HepG2 (cell line): ENCODE measurements around the gene FAM234B. TPM values are rescaled to one million over a fixed set of nuclear protein-coding genes. Genes with fewer than 3 reads are reported as not detected.
A peak's percentile ranks its signal among the peaks of the same experiment; 100 is the strongest.

ENCODE experiments used
- ATAC-seq: fragments of 200-7000 bp; cut with Tn5 transposase; 3 replicates; pipeline ENCODE4 v1.9.1; 2020; ENCODE audit warnings: mild to moderate bottlenecking, moderate library complexity
- BruUV-seq: library from RNA; stranded (reverse); fragments of 400-500 nt; replicated peaks from 2 replicates; lab custom pipeline; 2021; lab: Mats Ljungman, UMichigan
- CTCF ChIA-PET: fragments of 300-600 bp; formaldehyde crosslinking; extraction: SDS; loops from one replicate; lab custom pipeline; 2021; ENCODE audit warnings: low total read pairs, inconsistent platforms, low intra/inter-chr PET ratio; lab: Yijun Ruan, JAX
- POLR2A ChIA-PET: fragments of 350-600 bp; sonication (Branson Sonifier 250); formaldehyde crosslinking; loops from one replicate; lab custom pipeline; 2020; ENCODE audit warnings: antibody characterized with exemption, inconsistent platforms; lab: Yijun Ruan, JAX
- DNase-seq: peaks from one replicate; pipeline ENCODE4 v3.0.0-alpha.2; 2015; ENCODE audit warnings: low spot score
- FAIRE-seq: peaks from 3 replicates; lab custom pipeline; 2011; peaks lifted over from hg19 to GRCh38; lab: Jason Lieb, UNC
- H2AFZ ChIP-seq: one replicate; pipeline ENCODE4 v1.6.1; 2011; ENCODE audit warnings: low read length, inconsistent platforms
- H3K27ac ChIP-seq: fragments of 300-600 bp; 3 replicates; pipeline ENCODE4 v1.8.0; 2011; ENCODE audit warnings: mixed run types, mild to moderate bottlenecking, mixed read lengths, low read length, inconsistent platforms; ENCODE audit not compliant: insufficient read depth; ENCODE audit errors: extremely low read length
- H3K27me3 ChIP-seq, 2 experiments: fragments of 200-600 bp in 1 of 2; 2 replicates in 1 of 2; 3 replicates in 1 of 2; pipeline versions ENCODE4 v1.6.0 to v1.8.0; 2011; ENCODE audit warnings: low read length in 2 of 2, mild to moderate bottlenecking in 2 of 2, moderate library complexity in 2 of 2, inconsistent platforms in 1 of 2; ENCODE audit not compliant: insufficient read depth in 2 of 2, control insufficient read depth in 1 of 2
- H3K36me3 ChIP-seq, 2 experiments: fragments of 200-600 bp in 1 of 2; replicated peaks in 1 of 2; 2 replicates in 1 of 2; 3 replicates in 1 of 2; pipeline versions ENCODE4 v1.5.1 to v1.8.0; 2011; ENCODE audit warnings: low read length in 2 of 2, inconsistent platforms in 1 of 2; ENCODE audit not compliant: insufficient read depth in 2 of 2, control insufficient read depth in 1 of 2
- H3K4me1 ChIP-seq: 2 replicates; pipeline ENCODE4 v1.5.1; 2012; ENCODE audit warnings: low read length, inconsistent platforms; ENCODE audit not compliant: insufficient read depth
- H3K4me2 ChIP-seq: 2 replicates; pipeline ENCODE4 v1.6.0; 2011; ENCODE audit warnings: low read depth, low read length, inconsistent platforms
- H3K4me3 ChIP-seq, 3 experiments: fragments of 200-600 bp in 1 of 3; sonication (generic), shearing (Covaris generic) in 1 of 3; replicated peaks in 1 of 3; 2 replicates each; pipeline ENCODE4 v1.5.1; 2011 to 2016; ENCODE audit warnings: low read length in 3 of 3, inconsistent platforms in 2 of 3, low read depth in 2 of 3, mild to moderate bottlenecking in 2 of 3, control low read depth in 1 of 3, mixed read lengths in 1 of 3; ENCODE audit not compliant: insufficient read depth in 1 of 3
- H3K79me2 ChIP-seq: one replicate; pipeline ENCODE4 v1.6.1; 2011; ENCODE audit warnings: low read length, inconsistent platforms; ENCODE audit not compliant: insufficient read depth
- H3K9ac ChIP-seq: 2 replicates; pipeline ENCODE4 v1.6.0; 2011; ENCODE audit warnings: mild to moderate bottlenecking, low read depth, low read length, inconsistent platforms; ENCODE audit not compliant: insufficient read depth
- H3K9me3 ChIP-seq: 2 replicates; pipeline ENCODE4 v1.5.1; 2012; ENCODE audit warnings: mild to moderate bottlenecking, low read length
- H4K20me1 ChIP-seq: 2 replicates; pipeline ENCODE4 v1.6.0; 2011; ENCODE audit warnings: inconsistent platforms, mild to moderate bottlenecking, low read length, moderate library complexity; ENCODE audit not compliant: insufficient read depth
- CTCF ChIP-seq: sonication (generic); formaldehyde crosslinking; IDR thresholded peaks from 2 replicates; pipeline ENCODE4 v1.5.0; 2020; ENCODE audit warnings: mild to moderate bottlenecking, missing genetic modification reagents, moderate library complexity
- NAIF1 ChIP-seq: sonication (generic); formaldehyde crosslinking; IDR thresholded peaks from 2 replicates; pipeline ENCODE4 v1.5.0; 2020; ENCODE audit warnings: mild to moderate bottlenecking, missing genetic modification reagents, borderline replicate concordance
- SMAD1 ChIP-seq: sonication (generic); formaldehyde crosslinking; IDR thresholded peaks from 2 replicates; pipeline ENCODE4 v1.4.0; 2020; ENCODE audit warnings: missing genetic modification reagents, low read depth, mild to moderate bottlenecking, borderline replicate concordance
- SMC3 ChIP-seq: IDR thresholded peaks from 2 replicates; pipeline ENCODE4 v1.6.1; 2011; ENCODE audit warnings: low read length, improper control_type of control experiment
- STAG1 ChIP-seq: sonication (generic); formaldehyde crosslinking; IDR thresholded peaks from 2 replicates; pipeline ENCODE4 v1.4.0; 2020; ENCODE audit warnings: missing genetic modification reagents
- TBX2 ChIP-seq: sonication (generic); formaldehyde crosslinking; IDR thresholded peaks from 2 replicates; pipeline ENCODE4 v1.5.0; 2020; ENCODE audit warnings: missing genetic modification reagents, mild to moderate bottlenecking, borderline replicate concordance
- TCF12 ChIP-seq, 2 experiments: fragments of 450-650 bp in 1 of 2; sonication (generic) in 1 of 2; formaldehyde crosslinking in 1 of 2; IDR thresholded peaks; 2 replicates each; pipeline versions ENCODE4 v1.6.1 to v1.8.0; 2017 to 2022; ENCODE audit warnings: antibody characterized with exemption in 1 of 2, mild to moderate bottlenecking in 1 of 2, missing genetic modification reagents in 1 of 2, moderate library complexity in 1 of 2
- ZBTB20 ChIP-seq: sonication (generic); formaldehyde crosslinking; IDR thresholded peaks from 2 replicates; pipeline ENCODE4 v1.8.1; 2023; ENCODE audit warnings: missing genetic modification reagents, low read depth, mild to moderate bottlenecking, borderline replicate concordance
- ZNF124 ChIP-seq: sonication (generic); formaldehyde crosslinking; IDR thresholded peaks from 2 replicates; pipeline ENCODE4 v1.4.0; 2020; ENCODE audit warnings: missing genetic modification reagents
- ZNF33A ChIP-seq: sonication (generic); formaldehyde crosslinking; IDR thresholded peaks from 2 replicates; pipeline ENCODE4 v1.5.1; 2020; ENCODE audit warnings: missing genetic modification reagents, mild to moderate bottlenecking, moderate library complexity, borderline replicate concordance
- WGBS: methylation state at CpG from one replicate; pipeline ENCODE4 v1.1.6; 2017; ENCODE audit warnings: low lambda C conversion rate; 5-methylcytosine and 5-hydroxymethylcytosine counted together
- in situ Hi-C: cut with HindIII; loops from 2 replicates; pipeline ENCODE4 v1.10.0; 2017; ENCODE audit warnings: low pct_unique_long_range_greater_than_20kb; ENCODE audit not compliant: extremely low pct_ligation_motif_present
- intact Hi-C: fragments of 100-400 bp; cut with micrococcal nuclease; formaldehyde crosslinking; loops from one replicate; pipeline ENCODE4 v1.10.0; 2022; ENCODE audit not compliant: unreplicated experiment
- polyA plus RNA-seq, 8 experiments: library from polyadenylated mRNA; depleted of rRNA in 3 of 8; stranded (reverse) in 7 of 8; unstranded in 1 of 8; fragments of >200 nt; fragmentation: Illumina TruSeq in 4 of 8; extraction: Trizol in 4 of 8; gene quantifications; 2 replicates each; pipeline versions ENCODE4 v1.2.1 to v1.2.3, GENCODE V29; 2011 to 2016; ENCODE audit warnings: low read depth in 4 of 8, missing spikeins in 1 of 8, mixed read lengths in 1 of 8; ENCODE audit not compliant: insufficient read depth in 1 of 8
- total RNA-seq, 5 experiments: library from RNA; depleted of rRNA; stranded (reverse); fragments of >200 nt; fragmentation: Illumina TruSeq; extraction: Trizol; gene quantifications; 2 replicates each; pipeline ENCODE4 v1.2.3, GENCODE V29; 2016; ENCODE audit warnings: low read depth in 1 of 5

FAM234B gene
- total and polyA plus RNA-seq, 2 of the 13 experiments (the other 11 are each of a cell fraction or from before 2014, with no cell fraction given) = 7.8 to 13.8 TPM

GRCh38 chr12:13022851-13023271, 21.3 kb upstream of the FAM234B start:
- intact Hi-C loops (no loop called here), in situ Hi-C loops (no loop called here)
- Histone ChIP-seq H2AFZ (no peak overlapping the region), H3K27me3 (no peaks in the 10 kb centered on the region), H3K9me3 (no peaks in the 10 kb centered on the region), H3K4me1 (no peaks in the 10 kb centered on the region), H3K27ac (no peak overlapping the region), H3K9ac (no peak overlapping the region), H4K20me1 (no peaks in the 10 kb centered on the region), H3K4me3 (no peak overlapping the region), H3K36me3 (no peaks in the 10 kb centered on the region), H3K79me2 (no peaks in the 10 kb centered on the region), H3K4me2 (no peak overlapping the region)
- POLR2A ChIA-PET = no interaction called here
- WGBS = 59% methylated on average over 6 of the region's 6 CpGs
- FAIRE-seq (no peak), ATAC-seq (no peak), DNase-seq (no peak)
- BruUV-seq = no TSS peak
- no peak for TF ChIP-seq TCF12 (IDR thresholded peaks at IDR 0.05)
- no peak for TF ChIP-seq TCF12 (CRISPR knock-in tag; IDR thresholded peaks at IDR 0.05)
- TF ChIP-seq ZNF33A (CRISPR knock-in tag) = no peak
- TF ChIP-seq ZNF124 (CRISPR knock-in tag) = no peak
- no peak for TF ChIP-seq TBX2 (CRISPR knock-in tag)
- no peak for TF ChIP-seq ZBTB20 (CRISPR knock-in tag)
- TF ChIP-seq SMAD1 (CRISPR knock-in tag) = no peak
- CTCF ChIA-PET = no interaction called here

DNA sequence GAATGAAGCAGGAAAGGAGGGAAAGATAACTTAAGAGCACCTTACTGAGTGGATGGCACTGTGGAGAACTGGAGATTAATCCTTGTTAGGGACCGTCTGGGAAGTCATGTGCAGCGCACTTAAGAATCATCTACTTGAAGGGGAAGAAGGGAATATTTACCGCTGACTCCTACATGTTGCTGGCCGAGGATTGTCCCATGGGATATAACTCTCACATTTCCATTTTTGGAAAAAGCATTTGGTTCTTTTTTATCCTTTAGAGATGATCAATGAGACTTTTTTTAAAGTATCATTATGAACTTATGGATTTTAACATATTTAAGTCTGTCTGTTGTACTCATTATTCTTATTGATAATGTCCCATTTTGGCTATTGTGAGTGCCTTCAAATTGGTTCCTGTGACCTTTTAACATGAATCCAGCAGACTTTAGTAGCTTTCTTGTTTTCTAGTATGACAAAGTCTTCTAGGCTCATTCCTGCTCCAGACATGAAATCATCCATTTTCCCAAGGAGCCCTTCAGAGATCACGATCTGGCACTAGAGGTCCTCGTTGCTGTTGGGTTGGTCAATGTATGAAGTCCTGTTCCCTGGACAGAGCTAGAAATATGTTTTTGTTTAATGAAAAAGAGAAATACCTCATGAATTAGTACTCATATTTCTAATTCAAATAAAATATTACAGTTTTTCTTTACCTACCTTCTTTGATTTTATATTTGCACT, 20.2 kb upstream of the FAM234B start:
- FAIRE-seq (no peak), DNase-seq (peak; percentile 11), ATAC-seq (peak; percentile 58; the same call in 1 of the 3 replicates)
- H3K36me3 ChIP-seq = no peaks in the 10 kb centered on the region
- H3K27me3 ChIP-seq = no peaks in the 10 kb centered on the region
- H3K9ac ChIP-seq = no peak overlapping the region
- intact Hi-C loops = loop anchor here (1.0 kb wide), 2 partner anchors 184 to 188 kb away; no protein-coding TSS in a partner anchor
- ChIA-PET CTCF (interaction anchor here (1.2 kb wide), 1 partner anchor 188 kb away, joined by 3 read pairs; no protein-coding TSS in a partner anchor), POLR2A (no interaction called here)
- TF ChIP-seq SMC3 = peak; percentile 7; the same call in 1 of the 2 replicates
- TF ChIP-seq NAIF1 (CRISPR knock-in tag) = no peak
- peak; percentile 48 for TF ChIP-seq CTCF (CRISPR knock-in tag)
- peak; percentile 54 for TF ChIP-seq STAG1
- BruUV-seq = no TSS peak
- H3K4me2 ChIP-seq = no peak overlapping the region
- H4K20me1 ChIP-seq = no peaks in the 10 kb centered on the region
- H3K4me1 ChIP-seq = no peaks in the 10 kb centered on the region
- H3K79me2 ChIP-seq = no peaks in the 10 kb centered on the region
- in situ Hi-C loops = no loop called here
- H3K27ac ChIP-seq = no peak overlapping the region
- no peak overlapping the region for H3K4me3 ChIP-seq
- WGBS = 53% methylated on average over 6 of the region's 6 CpGs
- H2AFZ ChIP-seq = no peak overlapping the region
- H3K9me3 ChIP-seq = no peaks in the 10 kb centered on the region
